Hepatocyte (in vitro differentiated cells): Measurements from ENCODE around the gene PLSCR4.

Experiments used
- CTCF ChIP-seq: fragments of 200-600 bp; sonication (generic); IDR thresholded peaks from 2 replicates; pipeline ENCODE4 v1.5.1; 2016; ENCODE audit warnings: antibody characterized with exemption, mild to moderate bottlenecking; ENCODE audit not compliant: poor library complexity
- EZH2 ChIP-seq: fragments of 200-600 bp; sonication (generic); IDR thresholded peaks from 2 replicates; pipeline ENCODE4 v1.6.1; 2016; ENCODE audit warnings: antibody characterized with exemption, mild to moderate bottlenecking, borderline replicate concordance

GRCh38 chr3:146180376-146180775 is 70.5 kb downstream of the PLSCR4 start:
- no peak for TF ChIP-seq EZH2
- no peak for TF ChIP-seq CTCF
